Retinal pigment epithelial cell (primary cell): Measurements from ENCODE around the gene KPRP.
A peak's percentile ranks its signal among the peaks of the same experiment; 100 is the strongest.

Source experiments
- DNase-seq: peaks from one replicate; pipeline ENCODE4 v3.0.0-alpha.2; 2010; ENCODE audit warnings: low read depth
- H3K4me3 ChIP-seq: 2 replicates; pipeline ENCODE4 v1.5.1; 2011; ENCODE audit warnings: mild to moderate bottlenecking, low read length, control low read depth, moderate library complexity
- CTCF ChIP-seq: conservative IDR thresholded peaks from 2 replicates; pipeline ENCODE4 v1.5.1; 2011; ENCODE audit warnings: low read depth, low read length, control low read depth, inconsistent platforms

Gene KPRP

GRCh38 chr1:152770411-152770810 is 12.6 kb downstream of the KPRP start:
- H3K4me3 ChIP-seq: no peak overlapping the region
- no peak for DNase-seq
- TF ChIP-seq CTCF: no peak

- no peak for TF ChIP-seq CTCF
- DNase-seq: no peak
- no peak within 1 kb of the TSS for H3K4me3 ChIP-seq
These were observed 17.1 kb downstream of the KPRP start, which contains the start of gene LCE1F for GRCh38 chr1:152774875-152775274. Gene LCE1F, plus strand, starts transcription at chr1:152775140. Its CDS starts 1,232 bp downstream, at chr1:152776372.

GRCh38 chr1:152776361-152776760 is 18.5 kb downstream of the KPRP start:
- TF ChIP-seq CTCF: no peak
- no peak overlapping the region for H3K4me3 ChIP-seq
- DNase-seq: no peak

GRCh38 chr1:152777510-152778137 is 19.8 kb downstream of the KPRP start:
- DNase-seq: no peak
- H3K4me3 ChIP-seq: no peak overlapping the region
- peak; percentile 38 for TF ChIP-seq CTCF

GRCh38 chr1:152783095-152783494 is 25.3 kb downstream of the KPRP start:
- no peak overlapping the region for H3K4me3 ChIP-seq
- TF ChIP-seq CTCF: no peak
- DNase-seq: no peak

GRCh38 chr1:152786077-152786476 is 28.3 kb downstream of the KPRP start, which contains the start of gene LCE1E:
Gene LCE1E, plus strand, starts transcription at chr1:152786257. Its CDS starts 1,043 bp downstream, at chr1:152787300.
- no peak within 1 kb of the TSS for H3K4me3 ChIP-seq
- peak; percentile 3 for TF ChIP-seq CTCF
- no peak for DNase-seq

GRCh38 chr1:152795686-152796085 is 37.9 kb downstream of the KPRP start:
- H3K4me3 ChIP-seq: no peak overlapping the region
- no peak for TF ChIP-seq CTCF
- DNase-seq: no peak
